Pancreas (tissue), 10 donors: Measurements from ENCODE around the gene SPATS2. TPM values are rescaled to one million over a fixed set of nuclear protein-coding genes. Genes with fewer than 3 reads are reported as not detected.
"Not testable (repeated sequence)": the region's sequence is repeated elsewhere in the genome, so short reads cannot be mapped to it uniquely, and the experiment has no call there.

Experiments used
- ATAC-seq, 4 donors: fragments of 200-7000 bp; cut with Tn5 transposase; one replicate each; pipeline versions ENCODE4 v1.8.0 to v1.9.1; 2020; ENCODE audit warnings: mild to moderate bottlenecking in 4 of 4, moderate library complexity in 4 of 4
- DNase-seq, 6 donors: peaks; one replicate each; pipeline ENCODE4 v3.0.0-alpha.2; 2020
- FAIRE-seq: peaks from 2 replicates; lab custom pipeline; 2012; peaks lifted over from hg19 to GRCh38; lab: Jason Lieb, UNC
- H3K27ac ChIP-seq, 4 donors: fragments of 200-600 bp; sonication (generic); 1 replicate in 3 of 4; 2 replicates in 1 of 4; pipeline versions ENCODE4 v1.5.0 to v1.8.0; 2020
- H3K27me3 ChIP-seq, 4 donors: fragments of 200-600 bp; one replicate each; pipeline ENCODE4 v1.8.0; 2021
- H3K36me3 ChIP-seq, 3 donors: fragments of 200-600 bp; sonication (generic) in 1 of 3; one replicate each; pipeline versions ENCODE4 v1.5.0 to v1.8.0; 2020 to 2021
- H3K4me1 ChIP-seq, 3 donors: fragments of 200-600 bp; one replicate each; pipeline ENCODE4 v1.8.0; 2021
- H3K4me3 ChIP-seq, 4 donors: fragments of 200-600 bp; sonication (generic) in 2 of 4; one replicate each; pipeline versions ENCODE4 v1.5.0 to v1.8.0; 2020 to 2021
- H3K9me3 ChIP-seq, 4 donors: fragments of 200-600 bp; one replicate each; pipeline ENCODE4 v1.8.0; 2021
- WGBS, 2 donors: extraction: QIAGEN DNeasy Blood & Tissue Kit; methylation state at CpG; one replicate each; pipeline ENCODE4 v1.1.7; 2013; 5-methylcytosine and 5-hydroxymethylcytosine counted together
- intact Hi-C, 3 donors: fragments of 100-400 bp; cut with DNase I; formaldehyde crosslinking; loops; one replicate each; pipeline versions ENCODE4 v1.11.1 to v1.14.2; 2022
- polyA plus RNA-seq, 2 donors: library from polyadenylated mRNA; stranded (reverse); fragments of 200-250 nt; gene quantifications; one replicate each; pipeline ENCODE4 v1.2.3, GENCODE V29; 2013
- total RNA-seq, 6 donors: library from RNA; stranded (reverse); fragmentation: NEBNext Ultra II Directional in 4 of 6; extraction: Animal tissue kit (Norgen Biotek cat#: 25700) in 4 of 6; gene quantifications; one replicate each; pipeline versions ENCODE4 v1.2.1 to v1.2.4, GENCODE V29; 2021 to 2023
- TF ChIP-seq, protein P1 (sequence below), 4 donors: fragments of 200-600 bp; sonication (generic) in 3 of 4; IDR thresholded peaks; one replicate each; pipeline versions ENCODE4 v1.5.0 to v1.8.0; 2021; ENCODE audit warnings: antibody characterized with exemption in 4 of 4
- donor health status: healthy with polysubstance abuse.
- donor health status: DM: no; HTN: no; CAD: no; lungs with moderate emphysema.
- donor health status: DM: no; HTN: no; CAD: no.
- donor health status: control.
- donor health status: control.
- donor health status: Bipolar disorder and iron deficiency.
- donor health status: DM: yes; HTN: yes; CAD: no.
- donor health status: DM: no; HTN: no; CAD: no.
- donor health status: DM: no; HTN: no; CAD: no.
- donor health status: DM: yes; HTN: yes; CAD: no.

Gene SPATS2
- total and polyA plus RNA-seq, 8 donors: 7.2 to 12.5 (median 9.4) TPM

DNA sequence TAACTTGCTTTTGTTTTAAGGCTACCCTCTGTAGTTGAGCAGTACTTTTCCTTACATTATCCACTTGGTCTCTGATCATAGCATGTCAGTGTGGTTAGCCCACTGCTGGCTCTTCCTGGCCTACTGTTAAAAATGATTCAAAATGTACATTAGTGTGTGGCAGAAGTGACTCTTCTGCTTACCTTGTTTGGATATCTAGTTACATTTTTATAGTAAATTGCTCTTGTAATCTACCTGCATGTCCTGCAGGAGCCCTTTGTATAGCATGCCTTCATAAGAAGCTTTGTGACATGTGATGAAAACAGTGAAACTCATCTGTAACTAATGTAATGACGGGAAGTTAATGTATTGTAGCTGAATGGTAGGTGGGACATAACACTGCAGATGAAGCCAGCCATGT is 8.1 kb downstream of the SPATS2 start:
- Histone ChIP-seq H3K27me3 (no peaks in the 10 kb centered on the region), H3K9me3 (no peaks in the 10 kb centered on the region), H3K4me3 (no peak overlapping the region), H3K27ac (no peak overlapping the region), H3K36me3 (no peaks in the 10 kb centered on the region), H3K4me1 (no peaks in the 10 kb centered on the region)
- TF ChIP-seq, protein P1, sequence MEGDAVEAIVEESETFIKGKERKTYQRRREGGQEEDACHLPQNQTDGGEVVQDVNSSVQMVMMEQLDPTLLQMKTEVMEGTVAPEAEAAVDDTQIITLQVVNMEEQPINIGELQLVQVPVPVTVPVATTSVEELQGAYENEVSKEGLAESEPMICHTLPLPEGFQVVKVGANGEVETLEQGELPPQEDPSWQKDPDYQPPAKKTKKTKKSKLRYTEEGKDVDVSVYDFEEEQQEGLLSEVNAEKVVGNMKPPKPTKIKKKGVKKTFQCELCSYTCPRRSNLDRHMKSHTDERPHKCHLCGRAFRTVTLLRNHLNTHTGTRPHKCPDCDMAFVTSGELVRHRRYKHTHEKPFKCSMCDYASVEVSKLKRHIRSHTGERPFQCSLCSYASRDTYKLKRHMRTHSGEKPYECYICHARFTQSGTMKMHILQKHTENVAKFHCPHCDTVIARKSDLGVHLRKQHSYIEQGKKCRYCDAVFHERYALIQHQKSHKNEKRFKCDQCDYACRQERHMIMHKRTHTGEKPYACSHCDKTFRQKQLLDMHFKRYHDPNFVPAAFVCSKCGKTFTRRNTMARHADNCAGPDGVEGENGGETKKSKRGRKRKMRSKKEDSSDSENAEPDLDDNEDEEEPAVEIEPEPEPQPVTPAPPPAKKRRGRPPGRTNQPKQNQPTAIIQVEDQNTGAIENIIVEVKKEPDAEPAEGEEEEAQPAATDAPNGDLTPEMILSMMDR (IDR thresholded peaks at IDR 0.05): no peak
- ATAC-seq (no peak), FAIRE-seq (no peak), DNase-seq (no peak)
- 91 to 97% methylated on average over 1 of the region's 1 CpG for WGBS, 2 donors
- intact Hi-C loops: no loop called here

DNA sequence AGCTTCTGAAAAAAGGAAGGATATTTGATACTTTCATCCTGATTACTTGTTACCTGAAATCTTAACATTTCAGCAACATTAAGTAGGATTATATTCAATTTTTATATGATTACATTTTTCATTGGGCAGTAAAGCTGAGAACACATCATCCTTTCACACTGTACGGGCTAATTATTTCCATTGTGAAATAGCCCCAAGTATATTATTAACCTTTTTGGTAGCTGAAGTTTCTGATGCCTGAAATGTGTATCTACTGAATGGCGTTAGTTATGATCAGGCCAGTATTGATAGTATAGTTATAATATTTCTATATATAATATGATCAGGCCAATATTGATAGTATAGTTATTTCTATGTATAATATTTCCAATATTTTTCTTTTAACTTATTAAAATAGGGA is 10.1 kb downstream of the SPATS2 start:
- DNase-seq (no peak), FAIRE-seq (no peak), ATAC-seq (peak in 1 of 4 donors; percentile 41)
- Histone ChIP-seq H3K4me3 (no peak overlapping the region), H3K27ac (no peak overlapping the region), H3K4me1 (no peaks in the 10 kb centered on the region), H3K27me3 (no peaks in the 10 kb centered on the region), H3K9me3 (no peaks in the 10 kb centered on the region), H3K36me3 (no peaks in the 10 kb centered on the region)
- WGBS, 2 donors: 45 to 49% methylated on average over 2 of the region's 2 CpGs
- intact Hi-C loops: no loop called here
- TF ChIP-seq, protein P1 (IDR thresholded peaks at IDR 0.05): no peak

DNA sequence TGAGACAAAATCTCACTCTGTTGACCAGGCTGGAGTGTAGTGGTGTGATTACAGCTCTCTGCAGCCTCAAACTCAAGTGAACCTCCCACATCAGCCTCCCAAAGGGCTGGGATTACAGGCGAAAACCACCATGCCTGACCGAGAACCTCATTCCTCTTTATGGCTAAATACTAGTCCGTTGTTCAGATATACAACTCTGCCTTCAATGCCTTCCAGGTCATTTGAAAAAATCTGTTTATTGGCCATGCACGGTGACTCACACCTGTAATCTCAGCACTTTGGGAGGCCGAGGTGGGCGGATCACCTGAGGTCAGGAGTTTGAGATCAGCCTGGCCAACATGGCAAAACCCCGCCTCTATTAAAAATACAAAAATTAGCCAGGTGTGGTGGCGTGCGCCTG is 12.9 kb downstream of the SPATS2 start:
- intact Hi-C loops, ATAC-seq, DNase-seq, H3K9me3 ChIP-seq, H3K27me3 ChIP-seq, H3K36me3 ChIP-seq, H3K27ac ChIP-seq, H3K4me1 ChIP-seq, FAIRE-seq, H3K4me3 ChIP-seq: not testable (repeated sequence)
- WGBS, 2 donors: 96% methylated on average over 9 of the region's 9 CpGs

DNA sequence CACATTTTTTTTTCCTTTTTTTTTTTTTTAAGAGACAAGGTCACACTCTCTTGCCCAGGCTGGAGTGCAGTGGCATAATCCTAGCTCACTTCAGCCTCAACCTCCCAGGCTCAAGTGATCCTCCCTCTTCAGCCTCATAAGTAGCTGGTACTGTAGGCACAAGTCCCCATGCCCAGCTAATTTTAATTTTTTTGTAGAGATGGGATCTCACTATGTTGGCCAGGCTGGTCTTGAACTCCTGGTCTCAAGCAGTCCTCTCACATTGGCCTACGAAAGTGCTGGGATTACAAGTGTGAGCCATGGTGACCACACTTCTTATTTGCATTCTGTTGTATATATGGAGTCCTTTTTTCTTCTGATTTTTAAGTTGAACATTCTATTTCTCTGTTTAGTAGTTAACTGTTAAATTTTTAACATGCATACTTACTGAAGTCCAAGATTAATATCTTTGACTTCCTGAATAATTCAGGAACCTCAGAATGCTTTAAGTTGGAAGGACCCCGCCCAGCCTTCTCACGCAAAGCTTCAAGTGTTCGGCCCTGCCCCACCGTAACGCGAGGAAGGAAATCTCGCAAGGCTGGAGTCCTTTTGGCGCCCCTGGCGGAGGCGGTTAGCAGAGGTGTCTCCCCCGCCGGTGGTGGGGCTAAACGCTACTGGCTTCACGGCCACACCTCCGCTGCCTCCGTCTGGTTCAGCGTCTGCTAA is 21.6 kb downstream of the SPATS2 start:
- DNase-seq: no peak
- Histone ChIP-seq H3K36me3 (no peaks in the 10 kb centered on the region), H3K9me3 (no peaks in the 10 kb centered on the region), H3K4me1 (no peaks in the 10 kb centered on the region), H3K27ac (no peak overlapping the region), H3K27me3 (no peaks in the 10 kb centered on the region), H3K4me3 (no peak overlapping the region)
- TF ChIP-seq, protein P1 (IDR thresholded peaks at IDR 0.05): no peak
- WGBS, 2 donors: 85 to 91% methylated on average over 18 of the region's 18 CpGs
- intact Hi-C loops: no loop called here
- FAIRE-seq: no peak
- no peak for ATAC-seq

DNA sequence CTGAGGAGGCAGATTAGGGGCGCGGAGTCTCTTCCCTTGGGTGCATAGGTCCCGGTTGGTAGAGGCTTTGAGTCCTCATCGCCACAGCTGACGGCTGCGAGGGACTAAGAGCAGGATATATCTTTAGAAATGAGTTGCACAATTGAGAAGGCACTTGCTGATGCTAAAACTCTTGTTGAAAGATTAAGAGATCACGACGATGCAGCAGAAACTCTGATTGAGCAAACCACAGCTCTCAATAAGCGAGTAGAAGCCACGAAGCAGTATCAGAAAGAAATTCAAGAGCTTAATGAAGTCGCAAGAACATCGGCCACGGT is 22.1 kb downstream of the SPATS2 start:
- intact Hi-C loops: no loop called here

More for the DNA sequence above, 22.1 kb downstream of the SPATS2 start:
- WGBS, 2 donors: 93 to 94% methylated on average over 13 of the region's 13 CpGs
- H3K9me3 ChIP-seq: no peaks in the 10 kb centered on the region
- H3K36me3 ChIP-seq: no peaks in the 10 kb centered on the region
- no peak for ATAC-seq
- TF ChIP-seq, protein P1 (IDR thresholded peaks at IDR 0.05): no peak
- H3K27me3 ChIP-seq: no peaks in the 10 kb centered on the region
- no peak overlapping the region for H3K4me3 ChIP-seq
- H3K4me1 ChIP-seq: no peaks in the 10 kb centered on the region
- no peak overlapping the region for H3K27ac ChIP-seq
- FAIRE-seq: no peak
- DNase-seq: no peak
